Putamen (tissue), 1 donor: ENCODE measurements around the gene WDR37.
"Not testable (repeated sequence)": the region's sequence is repeated elsewhere in the genome, so short reads cannot be mapped to it uniquely, and the experiment has no call there.

ENCODE experiments used
- DNase-seq: peaks from one replicate; pipeline ENCODE4 v3.0.0-alpha.2; 2016; ENCODE audit warnings: low spot score

The WDR37 gene

DNA sequence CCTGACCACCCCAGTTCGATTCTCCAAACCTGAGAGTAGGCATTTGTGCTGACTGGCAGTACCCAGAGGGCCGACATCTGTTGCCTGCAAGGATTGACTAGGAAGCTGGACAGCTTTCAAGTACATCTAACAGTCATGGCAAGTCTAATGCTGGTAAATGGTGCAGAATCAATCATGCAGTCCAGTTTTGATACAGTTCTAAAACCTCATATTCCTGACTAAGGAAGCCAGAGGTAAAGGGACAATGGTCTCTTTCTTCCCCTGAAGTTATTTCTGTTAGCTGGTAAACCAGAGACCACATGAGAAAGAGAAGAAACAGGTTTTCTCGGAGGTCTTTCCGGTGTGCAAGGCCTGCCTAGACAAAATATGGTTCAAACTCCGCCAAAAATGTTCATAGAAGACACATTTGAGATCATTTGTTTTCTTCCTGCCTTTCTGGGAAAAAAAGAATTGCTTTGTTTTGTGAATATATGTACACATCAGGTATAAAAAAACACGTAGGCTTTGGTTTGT, 97.1 kb downstream of the WDR37 start:
- DNase-seq: no peak

DNA sequence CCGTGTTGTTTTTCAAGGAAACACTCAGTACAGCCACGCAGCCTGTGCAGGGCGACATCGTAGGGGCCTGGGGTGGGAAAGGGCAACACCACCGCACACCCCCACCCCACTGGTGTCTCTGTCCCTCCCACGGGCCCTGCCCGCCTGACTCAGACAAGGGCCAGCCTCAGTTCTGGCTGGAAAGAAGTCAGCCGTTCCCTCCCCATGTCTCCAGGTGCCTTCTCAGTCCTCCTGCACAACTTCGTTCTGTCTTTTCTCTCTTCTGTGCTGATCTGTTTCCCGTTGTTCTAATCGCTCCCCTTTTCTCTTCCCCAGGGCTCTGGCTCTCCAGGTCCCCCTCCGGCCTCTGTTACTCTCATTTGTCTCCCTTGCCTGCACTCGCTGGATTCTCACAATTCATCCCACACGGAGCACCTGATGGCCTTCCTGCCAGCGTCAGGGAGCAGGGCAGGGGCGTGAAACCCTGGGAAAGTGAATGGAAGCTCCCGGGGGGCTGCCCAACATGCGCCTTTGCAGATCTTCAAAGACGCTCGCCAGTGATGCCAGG, 97.7 kb downstream of the WDR37 start:
- no peak for DNase-seq

DNA sequence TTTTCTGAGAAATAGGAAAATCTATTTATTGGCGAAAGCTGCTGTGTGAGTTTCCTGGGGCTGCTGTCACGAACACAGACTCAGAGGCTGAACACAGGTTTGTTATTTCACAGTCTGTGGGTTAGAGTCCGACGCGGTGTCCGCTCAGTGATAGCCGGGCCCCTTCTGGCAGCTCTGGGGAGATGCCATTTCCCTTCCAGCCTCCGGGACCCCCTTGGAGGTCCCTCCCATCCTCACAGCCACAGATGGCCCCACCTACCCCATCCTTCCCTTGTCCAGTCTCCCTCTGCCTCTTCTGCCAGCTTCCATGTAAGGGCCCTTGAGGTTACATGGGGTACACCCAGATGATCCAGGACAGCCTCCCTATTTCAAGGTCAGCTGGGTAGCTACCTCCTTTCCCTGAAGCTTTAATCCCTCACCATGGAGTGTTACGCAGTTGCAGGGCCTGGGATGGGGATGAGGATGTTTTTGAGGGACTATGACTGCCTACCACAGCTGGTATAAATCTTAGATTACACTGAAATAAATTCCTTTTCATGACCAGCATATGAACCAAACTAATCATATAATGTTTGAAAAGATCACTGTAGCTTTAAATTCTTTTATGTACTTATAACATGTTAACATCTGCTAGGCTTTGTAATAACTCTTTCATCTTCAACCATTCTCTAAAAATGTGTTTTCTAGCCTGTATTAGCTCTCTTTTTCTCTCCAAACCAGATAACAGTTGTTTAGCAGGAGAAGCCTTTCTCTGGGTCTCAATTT, 98.5 kb downstream of the WDR37 start:
- no peak for DNase-seq

DNA sequence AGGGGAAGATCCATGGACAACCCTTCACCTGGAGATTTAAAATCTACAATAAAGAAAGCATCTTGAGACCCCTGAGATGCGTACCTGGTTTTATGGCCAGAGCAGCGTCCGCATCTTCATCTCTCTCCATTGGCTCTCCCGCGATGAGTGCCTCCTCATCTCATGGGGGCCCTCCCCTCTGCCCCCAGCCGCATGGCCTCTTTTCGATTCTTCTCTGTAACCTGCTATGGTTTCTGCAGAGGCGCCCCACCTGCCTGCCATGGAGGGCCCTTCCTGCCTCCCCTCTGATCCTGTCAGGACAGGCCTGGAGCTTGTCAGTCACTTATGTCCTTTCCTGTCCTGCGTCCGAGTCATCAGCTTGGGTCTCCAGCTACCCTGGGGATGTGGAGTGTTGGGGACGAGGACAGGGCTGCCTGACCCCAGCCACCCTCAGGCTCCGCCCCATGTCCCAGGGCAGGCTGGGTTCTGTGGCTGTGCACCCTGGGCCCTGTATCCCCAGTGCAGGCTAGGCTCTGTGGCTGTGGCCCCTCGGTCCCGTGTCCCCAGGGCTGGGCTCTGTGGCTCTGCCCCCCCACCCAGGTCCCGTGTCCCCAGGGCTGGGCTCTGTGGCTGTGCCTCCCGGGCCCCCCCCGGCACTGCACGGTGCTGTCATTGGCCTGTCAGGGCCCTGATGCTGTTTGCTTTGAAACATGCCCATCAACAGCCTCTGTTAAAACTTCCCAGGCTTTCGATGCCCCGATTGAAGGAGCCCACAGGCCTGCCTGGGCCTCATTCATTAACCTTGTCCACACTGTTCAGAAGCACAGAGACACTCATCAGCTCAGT, 99.8 kb downstream of the WDR37 start:
- DNase-seq: no peak

DNA sequence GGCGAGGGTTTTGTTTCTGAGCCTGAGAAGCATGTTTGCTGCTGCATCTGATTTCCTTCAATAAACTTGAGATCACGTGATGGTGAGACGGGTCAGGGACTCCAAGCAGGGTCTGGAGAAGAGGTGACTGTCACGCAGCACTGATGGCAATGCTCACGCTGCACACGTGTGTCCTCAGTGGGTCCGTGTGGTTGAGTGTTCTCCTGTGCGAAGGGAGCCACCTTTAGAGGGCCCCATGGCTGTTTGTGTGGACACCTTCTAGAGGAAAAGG, 100.4 kb downstream of the WDR37 start:
- DNase-seq: no peak

DNA sequence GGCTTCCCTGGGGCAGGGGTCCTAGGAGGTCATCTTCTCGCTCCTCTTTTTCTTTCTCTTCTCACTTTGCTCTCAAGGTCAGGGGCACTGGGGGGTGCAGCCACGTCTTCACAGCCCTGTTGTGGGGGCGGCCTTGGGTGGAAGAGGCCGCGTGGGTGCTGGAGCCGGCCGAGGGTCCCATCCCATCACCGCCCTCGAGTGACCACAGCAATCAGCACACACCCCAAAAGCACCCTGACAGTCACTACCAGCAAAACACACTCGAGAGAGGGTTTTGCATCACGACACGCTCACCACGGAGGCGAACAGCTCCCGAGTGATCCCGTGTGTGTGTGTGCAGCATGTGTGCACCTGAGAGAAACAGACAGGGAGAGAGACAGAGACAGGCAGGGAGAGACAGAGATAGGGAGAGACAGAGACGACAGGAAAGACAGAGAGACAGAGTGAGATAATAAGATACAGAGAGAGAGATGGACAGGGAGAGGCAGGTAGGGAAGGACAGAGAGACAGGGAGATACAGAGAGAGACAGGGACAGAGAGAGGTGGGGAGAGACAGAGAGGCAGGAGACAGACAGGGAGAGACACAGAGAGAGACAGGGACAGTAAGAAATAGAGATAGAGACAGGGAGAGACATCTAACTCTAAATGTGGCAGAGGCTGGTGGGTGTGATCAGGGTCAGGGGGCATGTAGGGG, 100.9 kb downstream of the WDR37 start:
- no peak for DNase-seq

DNA sequence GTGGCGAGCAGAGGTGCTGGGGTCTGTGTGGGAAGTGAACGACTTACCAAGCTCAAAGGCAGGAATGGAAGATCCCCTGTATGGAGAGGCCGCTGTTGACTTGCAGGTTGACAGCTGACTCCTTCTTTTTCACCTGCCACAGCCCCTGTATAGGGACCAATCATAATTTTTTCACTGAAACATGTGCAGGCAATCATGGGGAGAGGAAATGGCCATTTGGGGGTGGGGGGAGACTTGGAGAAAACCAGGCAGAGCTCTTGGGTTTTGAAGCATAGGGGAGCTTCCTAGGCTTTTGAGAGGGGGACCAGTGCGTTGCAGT, 101.4 kb downstream of the WDR37 start:
- DNase-seq: no peak

DNA sequence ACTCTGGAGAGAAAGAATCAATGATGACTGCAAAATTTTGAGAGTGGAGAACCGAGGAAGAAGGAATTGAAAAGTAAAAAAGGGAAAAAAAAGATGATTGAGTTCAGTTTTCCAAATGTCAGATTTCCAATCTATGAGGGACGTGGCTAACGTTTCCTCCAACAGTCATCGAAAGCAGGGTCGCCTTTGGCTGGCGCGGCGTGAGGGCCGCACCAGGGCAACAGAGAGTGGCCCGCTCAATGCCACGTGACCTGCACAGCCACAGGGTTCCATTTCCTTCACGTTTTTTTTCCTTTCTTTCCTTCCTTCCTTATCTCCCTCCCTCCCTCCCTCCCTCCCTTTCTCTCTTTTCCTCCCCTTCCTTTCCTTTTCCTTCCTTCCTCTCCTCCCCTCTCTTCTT, 101.9 kb downstream of the WDR37 start:
- DNase-seq: no peak

DNA sequence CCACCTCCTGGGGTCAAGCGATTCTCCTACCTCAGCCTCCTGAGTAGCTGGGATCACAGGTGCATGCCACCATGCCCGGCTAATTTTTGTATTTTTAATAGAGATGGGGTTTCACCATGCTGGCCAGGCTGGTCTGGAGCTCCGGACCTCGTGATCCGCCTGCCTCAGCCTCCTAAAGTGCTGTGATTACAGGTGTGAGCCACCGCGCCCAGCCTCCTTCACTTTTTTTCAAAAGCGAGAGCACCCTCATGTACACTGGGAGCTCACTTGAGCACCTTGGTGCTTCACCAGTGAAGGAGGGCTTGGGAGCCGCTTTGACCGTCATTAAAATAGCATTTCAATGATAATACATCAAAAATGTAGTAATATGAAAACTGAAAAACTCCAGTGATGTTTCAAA, 102.4 kb downstream of the WDR37 start:
- not testable (repeated sequence) for DNase-seq

DNA sequence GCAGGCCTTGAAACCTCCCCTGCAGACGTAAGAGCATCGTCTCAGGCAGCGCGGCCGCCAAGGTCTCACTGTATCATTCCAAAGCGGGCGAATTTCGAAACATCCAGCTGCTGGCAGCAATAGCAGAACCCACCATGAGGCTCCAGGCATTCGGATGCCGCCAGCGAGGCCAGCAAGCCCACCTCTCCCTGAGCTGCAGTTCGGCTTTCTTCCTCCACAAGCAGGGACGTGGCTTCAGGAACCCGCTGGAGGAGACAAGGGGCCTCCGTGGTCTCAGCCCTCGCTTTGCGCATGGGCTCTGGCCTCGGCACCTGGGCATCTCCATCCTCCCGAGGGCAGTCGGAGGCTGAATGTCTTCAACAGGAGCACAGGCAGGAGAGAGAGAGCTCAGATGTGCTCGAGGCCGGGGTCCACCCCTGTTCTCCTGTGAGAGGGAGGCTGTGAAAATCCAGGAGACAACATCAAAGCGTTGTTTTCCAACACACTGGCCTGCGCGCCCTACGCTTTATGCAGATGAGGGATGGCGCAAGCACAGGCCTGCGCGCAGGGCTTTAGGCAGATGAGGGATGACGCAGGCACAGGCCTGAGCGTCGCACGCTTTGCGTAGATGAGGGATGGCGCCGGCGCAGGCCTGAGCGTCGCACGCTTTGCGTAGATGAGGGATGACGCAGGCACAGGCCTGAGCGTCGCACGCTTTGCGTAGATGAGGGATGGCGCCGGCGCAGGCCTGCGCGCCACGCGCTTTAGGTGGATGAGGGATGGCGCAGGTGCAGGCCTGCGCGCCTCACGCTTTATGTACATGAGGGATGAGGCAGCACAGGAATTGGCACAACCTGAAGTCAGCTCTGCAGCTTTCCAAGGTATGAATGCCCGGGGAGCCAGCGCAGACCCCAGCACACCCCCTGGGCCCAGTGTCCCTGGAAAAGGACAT, 103.2 kb downstream of the WDR37 start:
- DNase-seq: no peak

DNA sequence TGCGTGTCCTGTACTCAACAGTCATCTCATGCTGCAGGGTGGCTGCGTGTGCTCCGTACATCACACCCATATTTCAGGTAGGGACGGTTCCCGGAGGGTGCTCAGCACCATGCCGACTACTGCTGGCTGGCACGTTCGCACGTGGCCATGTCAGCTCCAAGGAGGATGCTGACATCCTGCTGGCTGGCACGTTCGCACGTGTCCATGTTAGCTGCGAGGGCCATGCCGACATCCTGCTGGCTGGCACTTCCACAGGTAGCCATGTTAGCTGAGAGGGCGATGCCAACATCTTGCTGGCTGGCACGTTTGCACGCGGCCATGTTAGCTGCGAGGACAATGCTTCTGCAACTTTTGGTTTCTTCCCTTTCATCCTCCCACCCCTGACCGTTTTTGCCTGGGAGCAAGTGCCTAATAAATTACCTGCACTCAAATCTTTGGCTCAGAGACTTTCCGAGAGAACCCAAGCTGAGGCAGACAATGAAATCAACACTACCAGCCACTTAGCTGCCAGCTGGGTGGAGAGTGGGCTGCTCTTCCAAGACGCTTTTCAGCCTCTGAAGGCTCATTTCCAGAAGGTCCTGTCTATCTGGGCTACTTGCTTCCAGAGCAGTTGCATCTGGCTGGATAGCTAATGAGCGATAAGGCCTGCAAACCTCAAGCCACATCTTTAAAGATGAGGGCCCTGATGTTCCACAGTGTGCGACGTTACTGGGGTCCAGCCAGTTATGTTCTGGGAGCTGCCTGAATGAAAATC, 104.6 kb downstream of the WDR37 start:
- no peak for DNase-seq

DNA sequence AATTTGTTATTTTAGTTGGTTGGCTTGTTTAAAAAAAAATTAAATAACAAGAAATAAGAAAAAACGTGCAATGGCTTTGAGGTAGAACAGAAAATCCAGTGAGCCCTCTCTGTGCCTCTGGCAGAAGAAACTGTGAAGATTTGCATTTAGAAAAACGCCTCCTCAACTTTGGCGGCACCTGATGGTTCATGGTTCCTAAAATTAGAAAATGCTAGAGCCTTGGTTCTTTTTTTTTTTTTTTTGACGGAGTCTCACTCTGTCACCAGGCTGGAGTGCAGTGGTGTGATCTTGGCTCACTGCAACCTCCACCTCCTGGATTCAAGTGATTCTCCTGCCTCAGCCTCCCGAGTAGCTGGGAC, 105.1 kb downstream of the WDR37 start:
- DNase-seq: not testable (repeated sequence)

DNA sequence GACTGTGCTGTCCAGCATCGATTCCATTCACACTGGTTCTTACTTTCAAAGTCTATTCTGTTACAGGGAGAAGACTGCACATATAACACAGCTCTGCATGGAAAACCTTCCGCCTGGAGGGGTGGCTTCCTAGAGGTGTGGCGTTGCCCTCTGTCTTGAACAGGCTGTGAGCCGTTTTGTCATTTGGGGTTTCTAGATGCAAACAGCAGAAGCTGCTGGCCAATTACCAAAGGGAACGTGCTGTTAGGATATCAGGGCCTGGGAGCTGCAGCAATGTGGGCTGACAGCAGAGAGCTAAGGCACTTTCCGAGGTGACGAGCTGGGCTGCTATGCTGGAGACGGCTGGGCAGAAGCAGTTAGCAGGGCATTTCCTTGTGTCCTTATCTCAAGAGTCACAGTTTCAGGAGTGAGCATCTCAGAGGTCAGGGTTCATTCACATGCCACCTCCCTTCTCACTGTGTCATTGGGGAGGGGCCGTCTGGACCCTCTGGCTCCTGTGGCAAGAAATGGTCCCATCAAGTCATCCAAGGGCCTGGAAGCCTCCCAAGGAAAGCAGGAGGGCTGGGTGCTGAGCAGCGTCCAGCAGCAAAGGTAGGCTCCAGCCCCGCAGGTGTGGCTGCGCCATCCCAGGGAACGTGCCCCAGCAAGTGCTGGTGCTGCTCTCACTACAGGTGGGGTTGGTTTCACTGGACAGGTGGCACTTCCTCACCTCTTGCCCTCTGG, 106.5 kb downstream of the WDR37 start:
- no peak for DNase-seq

DNA sequence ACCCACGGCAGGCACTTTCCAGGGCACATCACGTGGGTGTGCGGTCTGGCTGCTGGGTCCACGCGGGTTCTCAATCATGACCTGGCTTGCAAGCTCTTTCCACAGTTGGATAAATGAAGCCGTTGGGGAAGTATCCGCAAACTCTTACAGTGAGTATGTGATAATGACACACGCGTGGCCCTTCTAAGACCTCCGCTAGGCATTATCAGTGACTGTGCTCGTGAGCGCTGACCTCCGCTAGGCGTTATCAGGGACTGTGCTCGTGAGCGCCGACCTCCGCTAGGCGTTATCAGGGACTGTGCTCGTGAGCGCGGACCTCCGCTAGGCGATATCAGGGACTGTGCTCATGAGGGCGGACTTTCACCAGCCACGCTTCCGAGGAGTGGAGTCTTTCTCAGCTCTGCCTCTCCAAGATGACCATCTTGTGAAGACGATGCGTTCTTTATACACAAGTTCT, 107.0 kb downstream of the WDR37 start:
- DNase-seq: no peak

DNA sequence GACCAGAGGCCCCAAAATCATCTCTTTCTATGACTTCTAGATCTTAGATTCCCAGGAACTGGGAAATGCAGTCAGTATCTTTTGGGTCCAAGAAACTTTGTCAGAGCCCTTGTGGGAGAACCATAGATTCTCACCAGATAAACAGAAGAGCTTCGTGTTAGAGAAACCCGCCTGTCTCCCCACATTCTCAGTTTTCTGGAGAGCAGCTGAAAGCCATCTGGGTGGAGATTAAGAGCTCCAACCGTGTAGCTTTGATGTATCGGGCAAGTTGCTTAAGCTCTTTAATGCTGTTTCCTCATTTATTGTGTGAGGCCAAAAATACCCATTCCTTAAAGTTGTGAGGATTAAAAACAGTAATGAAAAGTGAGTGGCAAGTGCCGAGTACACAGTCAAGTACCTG, 107.6 kb downstream of the WDR37 start:
- DNase-seq: no peak

DNA sequence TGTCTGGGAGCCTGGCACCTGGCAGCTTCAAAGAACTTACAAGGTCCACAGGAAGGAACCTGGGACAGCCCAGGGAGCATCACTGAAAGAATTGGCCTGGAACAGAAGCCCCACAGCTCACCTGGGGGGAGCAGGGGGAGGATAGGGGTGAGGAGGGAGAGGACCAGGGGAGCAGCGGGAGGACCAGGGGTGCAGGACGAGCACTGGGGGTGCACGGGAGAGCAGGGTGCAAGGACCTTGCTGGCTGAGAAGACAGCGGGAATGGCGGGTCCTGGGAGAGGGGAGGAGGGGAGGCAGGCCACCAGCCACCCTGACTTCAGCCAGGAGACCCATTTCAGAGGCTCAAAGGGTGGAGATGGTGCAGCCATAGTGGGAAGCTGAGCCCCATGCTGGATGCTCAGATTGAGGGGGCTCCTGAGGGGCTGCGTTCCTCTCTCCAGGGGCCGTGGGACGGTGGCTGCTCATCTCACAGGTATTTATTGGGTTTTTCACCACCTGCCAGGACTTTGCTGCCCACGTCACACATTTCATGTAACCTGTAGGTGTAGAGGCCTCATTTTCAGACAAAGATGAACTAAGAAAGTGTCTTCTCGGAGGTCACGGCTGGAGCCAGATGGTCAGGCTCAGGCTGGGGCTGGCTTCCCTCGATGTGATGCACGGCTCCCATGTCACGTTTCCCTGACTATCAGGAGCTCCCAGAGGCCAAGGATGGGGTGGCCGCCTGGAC, 110.1 kb downstream of the WDR37 start:
- DNase-seq: no peak

DNA sequence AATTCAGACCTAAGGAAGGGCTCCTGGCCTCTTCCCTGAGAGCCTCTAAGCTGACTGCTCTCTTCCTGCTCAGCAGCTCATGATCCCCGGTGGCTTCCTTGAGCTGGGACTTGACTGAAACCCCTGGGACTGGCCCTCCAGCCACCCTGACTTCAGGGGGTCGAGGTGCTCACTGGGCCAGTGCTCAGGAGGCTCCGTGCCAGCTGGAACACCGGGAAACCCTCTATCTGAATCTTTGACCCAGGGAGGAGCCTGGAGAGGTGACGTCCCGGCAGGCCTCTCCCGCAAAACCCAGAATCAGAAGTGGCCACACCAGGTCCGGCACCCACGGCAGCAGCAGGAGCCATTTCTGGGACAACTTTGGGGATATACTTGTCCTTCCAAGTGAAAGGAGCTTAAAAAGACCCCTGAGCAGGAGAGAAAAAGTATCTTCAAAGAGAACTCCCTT, 110.7 kb downstream of the WDR37 start:
- no peak for DNase-seq

DNA sequence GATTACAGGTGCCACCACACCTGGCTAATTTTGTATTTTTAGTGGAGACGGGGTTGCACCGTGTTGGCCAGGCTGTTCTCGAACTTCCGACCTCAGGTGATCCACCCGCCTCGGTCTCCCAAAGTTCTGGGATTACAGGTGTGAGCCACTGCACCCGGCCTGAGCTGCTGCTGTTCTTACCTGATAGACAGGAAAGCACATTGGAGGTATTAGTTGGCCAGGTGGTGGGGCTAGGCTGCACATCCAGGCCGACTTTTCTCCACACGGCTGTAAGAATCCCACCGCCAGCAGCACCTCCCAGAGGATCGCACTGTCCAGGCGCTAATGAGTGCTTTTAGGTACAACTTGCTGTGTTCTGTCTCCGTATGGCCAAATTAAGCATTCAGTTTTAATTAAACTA, 112.6 kb downstream of the WDR37 start:
- no peak for DNase-seq

DNA sequence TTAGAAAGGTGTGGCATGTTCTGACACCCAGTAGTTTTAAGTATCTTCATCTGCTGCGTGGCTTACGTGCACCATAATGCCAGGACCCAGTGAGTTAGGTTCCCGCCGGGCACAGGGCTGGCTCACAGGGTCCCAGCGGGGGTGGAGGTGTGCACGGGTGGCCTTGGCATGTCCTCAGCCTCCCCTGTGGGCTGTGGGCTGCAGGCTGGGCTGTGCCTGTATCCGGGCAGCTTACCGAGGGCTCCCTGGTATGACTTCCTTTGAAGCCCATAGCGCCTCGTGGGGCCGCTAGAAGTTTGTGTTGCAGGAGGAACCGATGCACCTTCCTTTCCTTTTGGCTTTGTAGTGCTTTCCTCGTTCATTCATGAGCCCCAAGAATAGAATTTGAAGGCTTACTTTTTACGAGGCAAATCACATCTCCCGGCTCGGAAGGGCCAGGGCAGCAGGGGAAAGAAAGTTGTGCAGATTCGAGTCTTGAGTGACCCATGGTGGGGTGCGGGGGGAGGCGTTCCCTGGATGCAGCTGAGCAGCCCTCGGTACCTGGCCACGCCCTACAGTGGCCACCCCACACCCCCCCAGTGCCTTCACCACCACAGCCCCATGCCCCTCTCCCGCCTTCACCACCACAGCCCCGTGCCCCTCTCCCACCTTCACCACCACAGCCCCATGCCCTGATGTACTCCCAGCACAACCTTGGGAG, 113.2 kb downstream of the WDR37 start:
- no peak for DNase-seq
